GM06990 (cell line): ENCODE data around the gene VIM.
A peak's percentile ranks its signal among the peaks of the same experiment; 100 is the strongest.
"Not testable (repeated sequence)": the region's sequence is repeated elsewhere in the genome, so short reads cannot be mapped to it uniquely, and the experiment has no call there.

Experiments used
- DNase-seq: peaks from one replicate; pipeline ENCODE4 v3.0.0-alpha.2; 2011; ENCODE audit not compliant: insufficient read length; ENCODE audit errors: extremely low read depth
- H3K27me3 ChIP-seq: replicated peaks from 2 replicates; pipeline ENCODE4 v1.6.0; 2011; ENCODE audit warnings: low read length; ENCODE audit not compliant: control insufficient read depth, insufficient read depth
- H3K36me3 ChIP-seq: 2 replicates; pipeline ENCODE4 v1.5.1; 2011; ENCODE audit warnings: low read length; ENCODE audit not compliant: control insufficient read depth, insufficient read depth
- H3K4me3 ChIP-seq: replicated peaks from 2 replicates; pipeline ENCODE4 v1.5.1; 2011; ENCODE audit warnings: low read depth, mild to moderate bottlenecking, control low read depth, low read length
- TF ChIP-seq, protein P1 (sequence below): IDR thresholded peaks from 2 replicates; pipeline ENCODE4 v1.5.1; 2011; ENCODE audit warnings: low read length, control low read depth, mild to moderate bottlenecking, inconsistent platforms; ENCODE audit not compliant: insufficient read depth, poor library complexity, severe bottlenecking

VIM gene

DNA sequence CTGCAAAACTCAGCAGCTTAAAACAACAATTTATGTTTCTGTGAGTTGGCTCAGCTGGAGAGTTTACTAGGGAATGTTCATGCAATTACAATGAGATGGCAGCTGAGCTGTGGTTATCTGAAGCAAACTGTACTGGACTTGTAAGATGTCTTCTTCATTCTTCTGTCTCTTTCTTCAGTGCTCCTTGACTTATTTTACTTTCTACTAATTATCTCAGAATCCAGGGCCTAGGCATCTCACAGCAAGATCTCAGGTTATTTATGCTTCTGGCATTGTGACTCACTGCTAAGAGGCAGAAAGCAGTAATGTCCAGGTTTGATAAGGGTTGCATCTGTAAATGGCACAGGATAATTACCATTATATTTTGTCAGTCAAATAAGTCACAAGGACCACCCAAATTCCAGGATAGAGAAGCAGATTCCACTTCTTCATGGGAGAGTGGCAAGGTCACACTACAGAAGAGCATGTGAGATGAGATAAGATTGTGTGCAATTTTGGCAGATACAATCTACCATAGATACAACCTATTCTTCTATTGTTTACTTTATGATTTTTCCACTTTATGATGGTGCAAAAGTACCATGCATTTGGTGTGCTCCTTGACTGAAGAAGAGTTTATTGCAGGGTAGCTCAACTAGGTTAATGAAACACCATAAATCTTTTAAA is 16.8 kb downstream of the VIM start:
- no peak for DNase-seq
- no peaks in the 10 kb centered on the region for H3K27me3 ChIP-seq
- no peak overlapping the region for H3K4me3 ChIP-seq
- no peaks in the 10 kb centered on the region for H3K36me3 ChIP-seq
- TF ChIP-seq, protein P1, sequence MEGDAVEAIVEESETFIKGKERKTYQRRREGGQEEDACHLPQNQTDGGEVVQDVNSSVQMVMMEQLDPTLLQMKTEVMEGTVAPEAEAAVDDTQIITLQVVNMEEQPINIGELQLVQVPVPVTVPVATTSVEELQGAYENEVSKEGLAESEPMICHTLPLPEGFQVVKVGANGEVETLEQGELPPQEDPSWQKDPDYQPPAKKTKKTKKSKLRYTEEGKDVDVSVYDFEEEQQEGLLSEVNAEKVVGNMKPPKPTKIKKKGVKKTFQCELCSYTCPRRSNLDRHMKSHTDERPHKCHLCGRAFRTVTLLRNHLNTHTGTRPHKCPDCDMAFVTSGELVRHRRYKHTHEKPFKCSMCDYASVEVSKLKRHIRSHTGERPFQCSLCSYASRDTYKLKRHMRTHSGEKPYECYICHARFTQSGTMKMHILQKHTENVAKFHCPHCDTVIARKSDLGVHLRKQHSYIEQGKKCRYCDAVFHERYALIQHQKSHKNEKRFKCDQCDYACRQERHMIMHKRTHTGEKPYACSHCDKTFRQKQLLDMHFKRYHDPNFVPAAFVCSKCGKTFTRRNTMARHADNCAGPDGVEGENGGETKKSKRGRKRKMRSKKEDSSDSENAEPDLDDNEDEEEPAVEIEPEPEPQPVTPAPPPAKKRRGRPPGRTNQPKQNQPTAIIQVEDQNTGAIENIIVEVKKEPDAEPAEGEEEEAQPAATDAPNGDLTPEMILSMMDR, result no peak

DNA sequence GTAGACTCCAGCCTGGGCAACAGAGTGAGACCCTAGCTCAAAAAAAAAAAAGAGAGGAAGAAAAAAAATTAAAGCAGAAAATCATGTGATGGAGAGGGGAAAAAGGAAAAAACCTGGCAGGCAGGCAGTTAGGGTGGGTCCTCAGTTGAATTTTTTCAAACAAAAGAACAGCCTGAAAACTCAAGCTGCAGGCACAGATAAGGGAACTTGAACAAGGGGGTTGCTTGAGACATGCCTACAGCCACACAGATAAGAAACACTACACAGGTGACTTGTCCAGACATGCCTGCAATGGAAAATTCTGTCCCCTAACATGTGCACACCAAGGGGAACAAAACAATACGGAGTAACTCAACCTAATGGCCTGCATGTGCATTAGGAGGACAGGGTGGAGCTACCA is 19.2 kb downstream of the VIM start:
- no peak overlapping the region for H3K4me3 ChIP-seq
- no peaks in the 10 kb centered on the region for H3K27me3 ChIP-seq
- DNase-seq, result no peak
- TF ChIP-seq, protein P1, result no peak
- H3K36me3 ChIP-seq, result no peaks in the 10 kb centered on the region

DNA sequence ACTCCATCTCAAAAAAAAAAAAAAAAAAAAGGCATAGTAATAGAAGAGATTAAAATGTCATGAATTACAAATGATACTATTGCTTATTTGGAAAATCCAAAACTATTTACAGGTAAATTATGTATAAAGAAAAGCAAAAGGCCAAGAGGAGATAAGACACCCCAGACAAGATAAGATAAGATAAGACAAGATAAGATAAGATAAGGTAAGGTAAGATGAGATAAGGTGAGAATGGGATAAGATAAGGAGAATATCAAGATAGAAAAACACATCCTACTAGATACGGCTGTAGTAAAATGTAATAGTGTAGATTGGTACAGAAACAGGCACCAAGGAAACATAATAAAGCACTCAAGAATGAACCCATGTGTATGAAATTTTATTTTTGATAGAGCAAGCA is 20.9 kb downstream of the VIM start:
- TF ChIP-seq, protein P1, result no peak
- H3K27me3 ChIP-seq, result no peaks in the 10 kb centered on the region
- no peak for DNase-seq

DNA sequence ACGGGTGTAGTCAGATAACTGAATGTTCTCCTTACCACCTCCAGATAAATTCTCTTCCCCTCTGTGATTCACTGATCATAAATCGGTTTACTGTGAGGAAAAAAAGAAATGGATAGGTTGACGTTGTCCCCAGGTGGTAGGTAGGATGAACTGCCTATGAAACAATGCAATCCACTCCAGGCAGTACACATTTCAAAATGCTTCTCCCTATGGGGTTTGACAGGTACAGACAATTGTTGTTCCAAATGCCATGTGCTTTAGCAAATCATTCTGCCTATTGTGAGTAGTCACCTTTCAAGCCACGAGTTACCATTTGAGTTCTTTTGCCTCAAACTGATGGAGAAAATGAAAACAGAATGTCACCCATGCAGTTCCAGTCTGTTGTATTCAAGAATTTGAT is 21.8 kb downstream of the VIM start:
- Histone ChIP-seq H3K27me3 (no peaks in the 10 kb centered on the region), H3K4me3 (no peak overlapping the region), H3K36me3 (no peaks in the 10 kb centered on the region)
- no peak for DNase-seq
- TF ChIP-seq, protein P1, result peak; percentile 20

More for the DNA sequence above, 20.9 kb downstream of the VIM start:
- H3K4me3 ChIP-seq, result no peak overlapping the region
- no peaks in the 10 kb centered on the region for H3K36me3 ChIP-seq

DNA sequence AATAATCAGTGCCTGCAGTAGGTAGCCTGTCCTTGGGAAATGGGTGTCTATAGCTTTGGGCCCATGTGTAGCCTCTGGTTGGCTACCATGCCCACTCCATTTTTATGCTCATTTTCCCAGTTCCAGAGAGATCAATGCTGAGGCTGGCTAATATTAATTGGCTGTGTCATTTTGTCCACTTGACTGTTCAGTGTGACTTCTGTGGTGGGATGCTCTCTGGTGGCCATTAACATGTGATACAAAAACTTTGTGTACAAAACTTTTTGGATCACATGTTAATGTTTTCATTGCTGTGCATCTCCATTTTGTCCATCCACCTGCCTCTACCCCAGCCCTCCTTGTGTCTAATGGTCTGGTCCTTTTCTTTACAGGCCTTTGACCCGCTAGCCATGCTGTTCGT is 22.7 kb downstream of the VIM start:
- H3K4me3 ChIP-seq, result no peak overlapping the region
- DNase-seq, result no peak
- no peaks in the 10 kb centered on the region for H3K27me3 ChIP-seq
- TF ChIP-seq, protein P1, result peak; percentile 9
- no peaks in the 10 kb centered on the region for H3K36me3 ChIP-seq

DNA sequence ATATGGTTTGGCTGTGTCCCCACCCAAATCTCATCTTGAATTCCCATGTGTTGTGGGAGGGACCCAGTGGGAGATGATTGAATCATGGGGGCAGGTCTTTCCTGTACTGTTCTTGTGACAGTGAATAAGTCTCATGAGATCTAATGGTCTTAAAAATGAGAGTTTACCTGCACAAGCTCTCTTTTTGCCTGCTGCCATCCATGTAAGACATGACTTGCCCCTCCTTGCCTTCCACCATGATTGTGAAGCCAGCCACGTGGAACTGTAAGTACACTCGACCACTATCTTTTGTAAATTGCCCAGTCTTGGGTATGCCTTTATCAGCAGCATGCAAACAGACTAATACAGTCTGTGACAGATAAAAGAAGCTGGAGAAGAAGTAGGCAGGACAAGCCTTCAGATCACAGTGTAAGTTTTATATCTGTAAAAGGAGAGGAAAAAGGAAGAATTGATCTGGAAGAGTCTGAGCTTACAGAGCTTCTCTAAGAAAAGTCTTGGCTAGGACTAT is 26.6 kb downstream of the VIM start:
- not testable (repeated sequence) for H3K36me3 ChIP-seq, DNase-seq, H3K4me3 ChIP-seq, H3K27me3 ChIP-seq
